Mesendoderm (in vitro differentiated cells): ENCODE measurements around the gene JCAD.

Experiments
- DNase-seq: peaks from one replicate; pipeline ENCODE4 v3.0.0; 2013
- H2AK5ac ChIP-seq: 2 replicates; pipeline ENCODE4 v1.6.1; 2013; ENCODE audit warnings: low read length, inconsistent platforms
- H2BK120ac ChIP-seq: 2 replicates; pipeline ENCODE4 v1.6.1; 2013; ENCODE audit warnings: low read depth, mild to moderate bottlenecking, low read length, moderate library complexity, mixed read lengths
- H2BK15ac ChIP-seq: replicated peaks from 2 replicates; pipeline ENCODE4 v1.6.1; 2013; ENCODE audit warnings: low read depth, mild to moderate bottlenecking, moderate library complexity
- H2BK5ac ChIP-seq: 2 replicates; pipeline ENCODE4 v1.6.1; 2013; ENCODE audit warnings: low read length, inconsistent platforms
- H3K18ac ChIP-seq: 2 replicates; pipeline ENCODE4 v1.6.1; 2013; ENCODE audit warnings: mild to moderate bottlenecking, low read length, mixed read lengths
- H3K23ac ChIP-seq: one replicate; pipeline ENCODE4 v1.6.1; 2013; ENCODE audit warnings: low read length
- H3K27ac ChIP-seq: 2 replicates; pipeline ENCODE4 v1.5.1; 2013; ENCODE audit warnings: low read depth, mild to moderate bottlenecking, inconsistent platforms, low read length, moderate library complexity
- H3K27me3 ChIP-seq: 2 replicates; pipeline ENCODE4 v1.6.1; 2013; ENCODE audit warnings: low read length, control low read depth, mild to moderate bottlenecking, inconsistent platforms; ENCODE audit not compliant: insufficient read depth, poor library complexity
- H3K36me3 ChIP-seq: 2 replicates; pipeline ENCODE4 v1.6.1; 2013; ENCODE audit warnings: low read length, inconsistent platforms; ENCODE audit not compliant: control insufficient read depth, insufficient read depth
- H3K4ac ChIP-seq: one replicate; pipeline ENCODE4 v1.6.1; 2013; ENCODE audit warnings: low read depth, mild to moderate bottlenecking, low read length, moderate library complexity
- H3K4me1 ChIP-seq: 2 replicates; pipeline ENCODE4 v1.6.1; 2013; ENCODE audit warnings: low read depth, low read length, inconsistent platforms; ENCODE audit not compliant: control insufficient read depth
- H3K4me2 ChIP-seq: 2 replicates; pipeline ENCODE4 v1.6.1; 2013; ENCODE audit warnings: low read length
- H3K4me3 ChIP-seq: 2 replicates; pipeline ENCODE4 v1.5.1; 2013; ENCODE audit warnings: mild to moderate bottlenecking, low read length
- H3K56ac ChIP-seq: one replicate; pipeline ENCODE4 v1.6.1; 2013; ENCODE audit warnings: low read length
- H3K79me1 ChIP-seq: 2 replicates; pipeline ENCODE4 v1.6.1; 2013; ENCODE audit warnings: low read length, inconsistent platforms
- H3K79me2 ChIP-seq: 2 replicates; pipeline ENCODE4 v1.6.1; 2013; ENCODE audit warnings: mild to moderate bottlenecking, low read length; ENCODE audit not compliant: control insufficient read depth, insufficient read depth
- H3K9ac ChIP-seq: 2 replicates; pipeline ENCODE4 v1.6.1; 2013; ENCODE audit warnings: low read length, inconsistent platforms
- H4K5ac ChIP-seq: one replicate; pipeline ENCODE4 v1.6.1; 2013; ENCODE audit warnings: low read length
- H4K8ac ChIP-seq: one replicate; pipeline ENCODE4 v1.6.1; 2013; ENCODE audit warnings: low read depth, mild to moderate bottlenecking, control low read depth, low read length, moderate library complexity
- WGBS: extraction: QIAGEN DNeasy Blood & Tissue Kit; methylation state at CpG from one replicate; pipeline ENCODE4 v1.1.7; 2013; ENCODE audit warnings: low lambda C conversion rate, missing lambda C conversion rate; ENCODE audit not compliant: insufficient coverage; ENCODE audit errors: extremely low coverage; 5-methylcytosine and 5-hydroxymethylcytosine counted together

JCAD gene

DNA sequence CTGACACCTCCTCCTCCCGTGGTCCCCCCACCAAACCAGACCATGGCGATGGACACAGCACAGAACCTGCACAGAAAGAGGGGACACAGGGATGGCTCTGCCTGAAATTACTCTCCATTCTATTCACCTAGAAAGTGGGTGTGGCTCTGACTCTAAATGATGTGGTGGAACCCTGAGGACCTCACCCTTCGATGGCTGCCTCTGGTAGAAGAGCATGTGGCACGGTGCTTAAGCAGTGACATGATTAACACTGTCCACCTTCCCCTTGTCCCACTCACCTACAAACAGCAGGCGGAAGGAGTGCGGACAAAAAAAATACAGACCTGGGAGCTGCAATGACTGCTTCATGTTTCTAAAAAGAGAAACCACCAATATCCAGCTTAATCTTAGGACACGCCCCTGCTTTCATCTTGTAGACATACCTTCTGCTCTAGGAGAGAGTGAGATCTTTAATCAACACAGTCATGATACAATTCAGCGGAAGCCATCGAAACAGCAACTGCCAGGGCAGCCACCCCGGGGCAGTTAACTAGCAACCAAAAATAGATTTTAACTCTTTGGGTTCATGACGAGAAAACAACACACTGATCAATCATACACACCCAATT lies 11.4 kb downstream of the JCAD start:
- Histone ChIP-seq H3K79me1 (no peaks in the 10 kb centered on the region), H3K36me3 (no peaks in the 10 kb centered on the region)
- DNase-seq = no peak

DNA sequence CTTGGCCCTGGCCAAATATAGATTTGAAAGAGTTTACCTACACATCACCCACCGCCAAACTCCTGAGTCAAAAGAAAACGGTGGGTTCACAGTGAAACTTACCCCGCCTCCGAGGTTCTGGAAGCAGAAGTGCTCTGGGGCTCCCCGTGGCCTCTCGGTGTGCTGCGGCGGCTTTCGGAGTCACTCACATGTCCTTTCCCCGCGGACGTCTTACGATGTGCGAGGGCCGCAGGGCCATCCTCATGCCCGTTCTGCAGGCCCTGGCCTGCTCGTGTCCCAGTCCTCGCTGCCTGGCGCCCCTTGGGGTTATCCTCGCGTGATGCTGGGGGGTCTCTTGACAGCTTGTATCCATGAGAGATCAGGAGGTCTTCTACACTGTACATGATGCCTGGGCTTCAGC lies 12.0 kb downstream of the JCAD start:
- no peak overlapping the region for H3K4me3 ChIP-seq
- H3K18ac ChIP-seq = no peak overlapping the region
- no peak overlapping the region for H3K23ac ChIP-seq
- H3K27ac ChIP-seq = no peak overlapping the region
- H2BK5ac ChIP-seq = no peak overlapping the region
- no peaks in the 10 kb centered on the region for H3K36me3 ChIP-seq
- no peak overlapping the region for H3K9ac ChIP-seq
- no peak overlapping the region for H3K4ac ChIP-seq
- no peak for DNase-seq
- H4K5ac ChIP-seq = no peak overlapping the region
- no peak overlapping the region for H2BK15ac ChIP-seq
- WGBS = no CpG with 5 or more reads among the region's 21 CpGs
- no peaks in the 10 kb centered on the region for H3K79me2 ChIP-seq
- H2BK120ac ChIP-seq = no peak overlapping the region
- H4K8ac ChIP-seq = no peak overlapping the region
- no peak overlapping the region for H3K56ac ChIP-seq
- H3K4me2 ChIP-seq = no peak overlapping the region
- H2AK5ac ChIP-seq = no peak overlapping the region
- H3K4me1 ChIP-seq = peaks cover 2% of the 10 kb centered on the region
- no peaks in the 10 kb centered on the region for H3K27me3 ChIP-seq
- H3K79me1 ChIP-seq = no peaks in the 10 kb centered on the region

More for the DNA sequence above, 11.4 kb downstream of the JCAD start:
- Histone ChIP-seq H2BK120ac (no peak overlapping the region), H3K27me3 (no peaks in the 10 kb centered on the region), H3K9ac (no peak overlapping the region), H3K27ac (no peak overlapping the region), H3K4me1 (peaks cover 2% of the 10 kb centered on the region), H2AK5ac (no peak overlapping the region), H3K4me2 (no peak overlapping the region), H4K5ac (no peak overlapping the region), H3K56ac (no peak overlapping the region), H3K79me2 (no peaks in the 10 kb centered on the region), H2BK5ac (no peak overlapping the region), H2BK15ac (no peak overlapping the region), H4K8ac (no peak overlapping the region), H3K4ac (no peak overlapping the region), H3K4me3 (no peak overlapping the region), H3K23ac (no peak overlapping the region), H3K18ac (no peak overlapping the region)
- WGBS = no CpG with 5 or more reads among the region's 11 CpGs

DNA sequence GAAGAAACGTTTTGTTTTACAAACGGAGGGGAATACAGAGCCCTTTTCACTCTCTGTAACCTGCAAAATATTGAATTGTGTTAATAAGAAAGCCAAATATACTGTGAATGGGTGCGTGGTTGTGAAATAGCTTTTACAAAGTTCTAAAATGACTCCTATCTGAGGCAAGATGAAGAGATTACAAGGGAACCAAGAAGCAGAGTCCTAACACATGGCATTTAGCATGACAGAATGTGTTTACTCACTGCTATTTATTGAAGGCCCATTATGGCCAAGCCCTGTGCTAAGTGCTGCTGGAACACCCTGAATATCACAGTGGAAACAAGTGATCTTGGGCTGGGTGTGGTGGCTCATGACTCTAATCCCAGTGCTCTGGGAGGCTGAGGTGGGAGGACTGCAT lies 12.9 kb downstream of the JCAD start:
- no peak overlapping the region for H3K9ac ChIP-seq
- no peak overlapping the region for H4K5ac ChIP-seq
- no peak overlapping the region for H3K56ac ChIP-seq
- no peaks in the 10 kb centered on the region for H3K79me1 ChIP-seq
- no peak overlapping the region for H4K8ac ChIP-seq
- no CpG with 5 or more reads among the region's 3 CpGs for WGBS
- H3K23ac ChIP-seq = no peak overlapping the region
- H2BK5ac ChIP-seq = no peak overlapping the region
- H3K36me3 ChIP-seq = no peaks in the 10 kb centered on the region
- no peak overlapping the region for H2BK15ac ChIP-seq
- H2BK120ac ChIP-seq = no peak overlapping the region
- peaks cover 2% of the 10 kb centered on the region for H3K4me1 ChIP-seq
- H3K27ac ChIP-seq = no peak overlapping the region
- DNase-seq = no peak
- no peak overlapping the region for H3K4me2 ChIP-seq
- H3K27me3 ChIP-seq = no peaks in the 10 kb centered on the region
- H3K79me2 ChIP-seq = no peaks in the 10 kb centered on the region
- H2AK5ac ChIP-seq = no peak overlapping the region
- no peak overlapping the region for H3K4me3 ChIP-seq
- no peak overlapping the region for H3K18ac ChIP-seq
- H3K4ac ChIP-seq = no peak overlapping the region

DNA sequence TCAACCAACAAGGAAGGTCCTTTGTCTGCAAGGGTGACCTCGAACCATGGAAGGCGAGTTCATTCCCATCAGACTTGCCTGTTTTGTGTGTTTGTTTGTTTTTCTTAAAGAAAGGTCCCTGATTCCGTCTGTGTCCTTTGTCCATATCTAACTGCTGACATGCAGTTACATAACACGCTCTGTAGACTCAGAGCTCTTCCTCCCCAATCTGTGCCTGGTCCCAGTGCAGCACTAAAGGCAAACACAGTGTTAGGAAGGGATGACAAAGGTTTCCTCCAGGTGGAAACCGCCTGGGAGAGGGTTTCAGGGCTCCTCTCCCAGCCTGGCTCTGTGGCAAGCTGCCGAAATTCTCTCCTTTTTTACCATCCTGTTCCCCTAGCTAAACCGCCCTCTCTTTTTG lies 13.4 kb downstream of the JCAD start:
- H3K79me2 ChIP-seq = no peaks in the 10 kb centered on the region
- no peak overlapping the region for H3K27ac ChIP-seq
- H2BK120ac ChIP-seq = no peak overlapping the region
- H3K4ac ChIP-seq = no peak overlapping the region
- H3K4me2 ChIP-seq = no peak overlapping the region
- no peak overlapping the region for H3K18ac ChIP-seq
- DNase-seq = no peak
- no peak overlapping the region for H2BK5ac ChIP-seq
- no peak overlapping the region for H3K4me3 ChIP-seq
- H4K8ac ChIP-seq = no peak overlapping the region
- no peak overlapping the region for H2AK5ac ChIP-seq
- no peak overlapping the region for H3K23ac ChIP-seq
- H3K79me1 ChIP-seq = no peaks in the 10 kb centered on the region
- H3K9ac ChIP-seq = no peak overlapping the region
- no peaks in the 10 kb centered on the region for H3K36me3 ChIP-seq
- H2BK15ac ChIP-seq = no peak overlapping the region
- H3K27me3 ChIP-seq = no peaks in the 10 kb centered on the region
- H3K56ac ChIP-seq = no peak overlapping the region
- no peak overlapping the region for H4K5ac ChIP-seq
- peaks cover 2% of the 10 kb centered on the region for H3K4me1 ChIP-seq
- no CpG with 5 or more reads among the region's 7 CpGs for WGBS

DNA sequence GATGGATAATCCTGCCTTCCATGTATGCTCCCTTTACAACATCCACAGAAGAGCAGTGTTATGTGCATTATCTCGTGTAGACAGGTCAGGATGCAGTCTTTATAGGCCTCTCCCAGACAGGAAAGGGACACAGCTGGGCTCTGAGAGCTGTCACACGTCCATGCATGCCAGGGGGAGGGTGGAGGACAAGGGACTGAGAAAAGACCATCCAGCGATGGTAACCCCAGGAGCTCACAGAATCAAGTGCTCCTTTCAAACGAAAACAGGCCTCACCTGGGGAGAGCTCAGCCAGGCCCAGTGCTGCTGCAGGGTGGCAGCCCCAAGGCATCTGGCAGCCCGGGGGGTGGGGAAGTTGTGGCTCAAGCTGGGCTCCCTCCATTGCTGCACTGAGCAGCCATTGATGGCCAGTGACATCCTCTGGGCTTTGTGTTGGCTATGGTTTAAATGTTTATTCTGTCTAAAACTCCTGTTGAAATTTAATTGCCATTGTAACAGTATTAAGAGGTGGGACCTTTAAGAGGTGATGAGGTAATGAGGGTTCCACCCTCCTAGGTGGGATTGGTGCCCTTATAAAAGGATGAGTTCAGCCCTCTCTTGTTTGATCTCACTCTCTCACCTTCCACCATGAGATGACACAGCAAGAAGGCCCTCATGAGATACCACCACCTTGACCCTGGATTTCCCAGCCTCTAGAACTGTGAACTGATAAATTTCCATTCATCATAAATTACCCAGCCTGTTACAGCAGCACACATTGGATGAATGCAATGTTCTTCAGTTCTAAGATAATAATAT lies 15.7 kb downstream of the JCAD start:
- Histone ChIP-seq H3K23ac (no peak overlapping the region), H2AK5ac (no peak overlapping the region), H2BK120ac (no peak overlapping the region), H3K18ac (no peak overlapping the region), H2BK5ac (no peak overlapping the region), H3K36me3 (no peaks in the 10 kb centered on the region), H3K4me2 (no peak overlapping the region), H3K4ac (no peak overlapping the region), H3K4me1 (peaks cover 2% of the 10 kb centered on the region), H2BK15ac (no peak overlapping the region), H3K27me3 (no peaks in the 10 kb centered on the region), H3K27ac (no peak overlapping the region), H3K79me2 (no peaks in the 10 kb centered on the region), H3K9ac (no peak overlapping the region), H4K5ac (no peak overlapping the region), H3K4me3 (no peak overlapping the region), H3K79me1 (no peaks in the 10 kb centered on the region), H4K8ac (no peak overlapping the region), H3K56ac (no peak overlapping the region)
- no CpG with 5 or more reads among the region's 5 CpGs for WGBS
- DNase-seq = no peak
